GM19239 (cell line): ENCODE data around the gene DLX1.
A peak's percentile ranks its signal among the peaks of the same experiment; 100 is the strongest.

Experiments used
- DNase-seq: peaks from one replicate; pipeline ENCODE4 v3.0.0; 2011; ENCODE audit warnings: low spot score; ENCODE audit not compliant: insufficient read length
- FAIRE-seq: peaks from 2 replicates; lab custom pipeline; 2011; peaks lifted over from hg19 to GRCh38; lab: Jason Lieb, UNC

DLX1 gene

DNA sequence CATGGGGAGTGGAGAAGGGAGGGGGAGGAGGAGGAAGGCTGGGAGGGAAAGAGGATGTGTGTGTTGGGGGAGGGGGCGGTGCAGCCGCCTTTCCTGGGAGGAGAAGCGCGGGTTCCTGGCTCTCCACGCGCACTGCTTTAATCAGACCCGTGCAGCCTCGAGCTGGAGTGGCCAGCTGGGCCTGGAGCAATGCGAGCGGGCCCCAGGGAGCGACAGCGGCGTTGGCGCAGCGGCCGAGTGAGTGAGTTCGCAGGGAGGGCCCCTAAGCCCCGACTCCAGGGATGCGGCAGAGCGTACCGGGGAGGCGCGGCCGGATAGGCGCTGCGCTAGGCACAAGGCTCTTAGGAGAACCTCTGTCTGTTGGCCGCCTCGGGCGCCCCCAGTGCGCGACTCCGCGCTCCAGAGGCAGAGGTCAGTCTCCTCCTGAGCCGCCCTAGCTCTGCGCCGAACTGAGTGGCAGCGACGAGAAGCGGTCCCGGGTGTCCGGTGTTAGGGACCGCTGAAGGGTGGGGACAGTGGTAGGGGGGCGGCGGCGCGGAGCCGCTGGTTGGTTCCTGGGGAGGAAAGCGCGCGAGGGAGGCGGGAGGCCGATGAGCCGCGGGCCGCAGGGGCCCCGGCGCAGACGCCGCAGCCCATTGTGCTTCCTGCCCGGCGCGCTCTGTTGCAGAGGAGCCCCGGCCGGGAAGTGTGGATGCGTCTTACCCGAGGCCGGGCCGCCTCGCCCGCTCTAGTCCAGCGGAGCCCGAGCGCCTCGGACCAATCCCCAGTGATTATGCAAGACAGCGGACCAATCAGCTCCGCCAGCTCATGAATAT is 455 bp upstream of the DLX1 start:
- FAIRE-seq (peak; percentile 94), DNase-seq (no peak)

DNA sequence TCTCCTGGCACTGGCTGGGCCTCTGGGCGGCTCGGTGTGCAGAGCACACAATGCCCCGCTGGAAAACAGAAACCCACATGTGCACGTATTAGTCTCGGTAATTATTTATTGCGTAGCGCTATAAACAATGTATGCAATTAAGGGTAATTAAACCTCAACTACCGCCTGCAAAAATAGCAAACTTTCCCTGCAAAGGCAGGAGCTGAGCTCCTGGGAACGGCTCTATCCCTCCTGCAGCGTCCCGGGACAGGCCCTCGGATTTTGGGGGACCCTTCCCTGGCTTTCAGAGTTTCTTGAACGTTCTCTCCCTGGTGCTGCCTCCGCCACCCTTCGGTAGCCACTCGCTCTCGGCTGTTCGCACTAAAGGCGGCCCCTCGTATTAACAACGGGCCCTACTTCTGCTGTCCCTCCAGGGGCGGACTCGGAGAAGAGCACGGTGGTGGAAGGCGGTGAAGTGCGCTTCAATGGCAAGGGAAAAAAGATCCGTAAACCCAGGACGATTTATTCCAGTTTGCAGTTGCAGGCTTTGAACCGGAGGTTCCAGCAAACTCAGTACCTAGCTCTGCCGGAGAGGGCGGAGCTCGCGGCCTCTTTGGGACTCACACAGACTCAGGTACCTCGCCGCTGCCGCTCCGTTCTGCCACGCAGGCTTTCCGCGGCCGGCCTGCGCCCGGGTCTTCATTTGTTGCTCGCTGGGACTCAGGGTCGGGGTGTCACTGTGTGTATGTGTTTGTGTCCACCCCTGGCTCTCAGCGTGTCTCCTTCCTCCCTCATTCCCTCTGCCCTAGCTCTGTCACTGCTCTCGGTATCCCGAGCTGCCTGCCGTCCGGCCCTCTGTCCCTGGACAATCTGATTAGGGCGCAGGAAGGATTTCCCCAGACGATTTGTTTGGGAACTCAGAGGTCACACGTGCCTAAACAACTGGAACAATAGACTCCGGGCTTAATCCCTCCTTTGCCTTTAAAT is 1.2 kb downstream of the DLX1 start:
- FAIRE-seq, result peak; percentile 65

DNA sequence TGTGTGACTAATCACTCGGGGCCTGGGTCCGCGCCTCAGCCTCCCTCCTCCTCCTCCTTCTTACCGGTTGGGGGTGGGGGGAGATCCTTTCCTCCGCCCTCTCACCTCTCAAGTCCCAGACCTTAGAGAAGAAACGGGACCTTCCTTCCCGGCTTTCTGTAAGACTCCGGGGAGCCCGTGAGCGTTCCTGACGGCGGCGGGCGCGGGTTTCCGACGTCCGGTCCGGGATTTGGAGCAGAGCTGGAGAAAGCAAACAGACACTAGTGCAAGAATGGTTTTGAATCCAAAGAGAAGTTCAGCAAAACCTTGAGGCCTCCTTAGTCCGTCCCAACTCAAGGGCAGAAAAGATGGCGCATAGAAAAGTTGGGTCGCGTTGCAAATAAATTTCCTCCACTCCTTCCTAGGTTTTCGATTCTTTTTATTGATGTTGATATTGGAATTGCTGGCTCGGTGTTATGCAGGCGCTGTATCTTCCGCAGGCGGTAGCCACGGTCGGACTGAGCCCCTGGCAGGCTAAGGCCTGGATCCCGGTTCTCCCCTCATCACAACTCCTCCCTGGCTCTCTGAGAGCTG is 2.0 kb downstream of the DLX1 start:
- DNase-seq, result no peak
- FAIRE-seq, result no peak

More for the DNA sequence above, 1.2 kb downstream of the DLX1 start:
- no peak for DNase-seq

DNA sequence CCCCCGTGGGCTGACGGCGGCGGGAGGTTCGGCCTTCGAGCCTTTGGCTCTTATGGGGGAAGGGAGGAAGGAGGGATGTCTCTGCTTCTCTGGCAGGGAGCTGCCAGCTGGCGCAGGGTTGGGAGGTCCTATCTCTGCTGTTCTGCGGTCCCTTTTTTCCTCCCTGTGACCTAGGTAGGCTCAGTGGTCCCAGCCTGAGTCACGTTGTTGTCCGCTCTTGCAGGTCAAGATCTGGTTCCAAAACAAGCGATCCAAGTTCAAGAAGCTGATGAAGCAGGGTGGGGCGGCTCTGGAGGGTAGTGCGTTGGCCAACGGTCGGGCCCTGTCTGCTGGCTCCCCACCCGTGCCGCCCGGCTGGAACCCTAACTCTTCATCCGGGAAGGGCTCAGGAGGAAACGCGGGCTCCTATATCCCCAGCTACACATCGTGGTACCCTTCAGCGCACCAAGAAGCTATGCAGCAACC is 2.5 kb downstream of the DLX1 start:
- FAIRE-seq (no peak), DNase-seq (no peak)

DNA sequence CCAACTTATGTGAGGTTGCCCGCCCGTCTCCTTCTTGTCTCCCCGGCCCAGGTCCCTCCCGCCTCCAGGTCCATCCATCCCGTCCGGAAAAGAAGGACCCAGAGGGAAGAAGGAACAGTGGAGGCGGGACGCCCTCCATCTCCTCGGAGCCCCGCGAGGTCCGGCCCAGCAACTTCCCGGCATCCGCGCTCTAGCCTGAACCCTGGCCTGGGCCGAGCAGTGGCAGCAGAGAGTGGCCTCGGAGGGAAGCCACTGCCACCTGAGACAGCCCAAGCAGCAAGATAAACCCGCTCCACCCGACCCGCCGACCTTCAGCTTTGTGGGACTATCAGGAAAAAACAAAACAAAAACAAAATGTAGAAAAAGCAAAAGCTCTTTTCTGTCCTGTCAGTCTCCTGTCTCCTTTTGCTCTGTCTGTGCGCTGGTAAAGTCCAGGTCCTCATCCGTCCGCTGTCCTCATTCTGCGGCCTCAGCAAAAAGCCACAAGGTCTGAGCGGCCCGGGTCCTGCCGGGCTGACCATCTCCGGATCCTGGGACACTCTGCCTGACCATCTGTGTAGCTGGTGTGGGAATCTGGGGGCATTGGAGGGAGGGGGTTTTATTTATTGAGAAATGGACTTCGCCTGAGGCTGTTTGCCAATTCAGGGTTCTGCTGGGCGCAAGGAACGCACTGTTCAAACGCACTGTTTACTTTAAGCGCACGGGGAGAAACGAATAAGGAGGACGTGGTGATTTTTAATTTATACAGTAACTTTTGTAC is 3.1 kb downstream of the DLX1 start:
- DNase-seq, result no peak

DNA sequence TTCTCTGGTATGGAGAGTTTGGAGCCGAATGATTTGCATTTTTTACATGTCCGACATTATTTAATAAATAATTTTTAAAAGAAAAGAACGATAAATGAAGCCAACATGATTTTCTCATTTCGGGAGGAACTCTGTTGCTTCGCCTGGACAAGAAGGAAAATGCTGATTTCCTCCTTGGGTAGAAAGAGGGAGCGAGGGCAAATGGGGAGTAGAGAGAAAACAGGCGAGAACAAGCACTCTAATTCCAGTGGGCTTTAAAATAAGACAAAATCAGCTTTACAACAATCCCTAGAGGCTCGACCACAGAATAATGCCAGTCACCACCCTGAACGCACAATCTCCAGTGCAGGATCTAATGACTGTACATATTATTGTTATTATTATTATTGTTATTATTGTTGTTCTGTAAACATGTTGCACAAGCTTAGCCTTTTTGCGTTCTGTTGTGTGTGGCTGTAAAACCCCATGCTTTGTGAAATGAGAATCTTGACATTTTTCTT is 3.7 kb downstream of the DLX1 start:
- no peak for DNase-seq

More for the DNA sequence above, 3.1 kb downstream of the DLX1 start:
- FAIRE-seq, result no peak

DNA sequence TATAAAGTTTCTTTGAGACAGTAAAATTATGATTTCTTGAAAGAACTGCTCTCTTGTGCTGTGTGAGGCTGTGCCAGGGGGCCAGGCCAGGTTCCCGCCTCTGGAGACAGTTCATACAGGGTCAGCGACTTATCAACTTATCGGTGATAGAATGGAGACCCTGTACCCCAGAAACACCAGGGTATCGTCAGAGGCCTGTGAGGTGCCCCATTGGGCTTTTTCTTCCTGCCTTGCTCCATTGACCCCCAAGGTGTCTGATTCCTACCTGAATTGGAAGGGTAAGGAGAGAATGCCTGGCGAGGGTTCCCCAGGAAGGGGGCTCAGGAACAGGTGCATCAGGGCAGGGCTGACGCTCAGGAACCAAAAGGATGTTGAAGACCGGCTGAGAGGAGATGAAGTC is 4.3 kb downstream of the DLX1 start:
- FAIRE-seq (no peak), DNase-seq (no peak)

More for the DNA sequence above, 3.7 kb downstream of the DLX1 start:
- FAIRE-seq, result no peak

DNA sequence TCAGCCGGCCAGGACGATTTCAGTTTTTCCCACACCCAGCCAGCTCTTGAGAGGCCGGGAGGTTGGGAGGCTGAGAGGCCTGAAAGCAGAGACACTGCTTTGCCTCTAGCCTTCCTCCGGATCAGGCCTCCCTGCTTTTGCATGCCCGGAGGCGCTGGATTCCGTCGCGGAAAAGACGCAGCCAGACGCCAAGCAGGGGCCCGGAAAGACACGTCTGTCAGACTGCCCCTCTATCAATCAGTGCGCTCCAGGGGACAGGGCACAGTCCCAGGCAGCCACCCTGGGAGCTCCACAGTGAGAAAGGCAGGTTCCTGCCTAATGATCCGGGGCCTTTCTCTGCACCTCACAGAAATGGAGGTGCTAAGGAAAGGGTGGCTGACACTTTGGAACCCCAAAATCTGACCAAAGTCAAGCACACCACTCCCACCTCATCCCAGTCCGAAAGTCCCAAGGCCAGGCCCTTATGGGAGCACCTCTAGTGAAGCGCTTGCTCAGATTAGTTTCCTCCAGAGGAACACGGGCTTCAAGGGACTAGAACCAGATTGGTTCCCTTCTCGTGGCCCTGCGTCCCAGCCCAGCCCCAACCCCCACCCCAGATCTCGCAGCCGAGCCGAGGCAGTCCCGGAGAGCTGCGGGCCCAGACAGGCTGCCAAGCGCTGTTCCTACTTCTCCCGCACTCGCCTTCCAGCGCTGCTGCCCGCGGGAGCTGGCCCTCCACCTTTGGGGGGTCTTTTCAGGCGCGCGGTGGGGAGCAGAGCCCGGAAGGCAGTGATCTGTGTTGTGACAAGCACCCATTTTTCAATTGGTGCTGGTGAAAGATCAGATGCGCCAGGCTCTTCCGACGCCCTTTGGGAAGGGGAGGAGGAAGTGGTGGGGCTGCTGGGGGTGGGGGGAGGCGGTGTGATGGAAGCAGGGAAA is 5.0 kb downstream of the DLX1 start:
- FAIRE-seq (no peak), DNase-seq (no peak)

DNA sequence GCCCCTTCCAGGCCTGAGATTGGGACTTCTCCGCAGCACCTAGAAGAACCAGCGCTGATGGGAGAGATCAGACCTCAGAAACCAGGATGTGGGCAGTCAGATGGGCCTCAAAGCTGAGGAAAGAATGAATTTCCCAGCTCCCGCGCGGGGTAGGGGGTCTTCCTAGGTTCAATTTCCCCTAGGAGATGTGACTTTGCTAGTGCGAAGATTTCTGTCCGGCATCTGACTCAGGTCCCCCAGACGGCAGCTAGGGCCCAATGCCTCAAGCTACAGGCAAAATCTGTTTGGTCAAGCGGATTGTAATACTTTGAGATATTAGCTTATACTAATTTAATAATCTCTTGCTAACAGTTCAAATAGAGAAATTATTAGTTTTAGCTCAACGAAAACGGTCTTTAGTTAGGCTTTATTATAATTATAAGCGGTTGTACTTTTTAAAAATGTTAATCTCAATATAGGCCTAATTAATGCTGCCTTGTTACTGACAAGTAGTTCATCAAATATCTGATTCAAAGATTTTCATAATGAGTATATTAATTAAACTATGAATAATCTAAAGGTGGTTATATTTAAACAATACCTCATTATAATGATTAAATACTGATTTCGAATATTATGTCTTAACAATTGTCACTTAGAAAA is 5.8 kb downstream of the DLX1 start:
- FAIRE-seq, result no peak

DNA sequence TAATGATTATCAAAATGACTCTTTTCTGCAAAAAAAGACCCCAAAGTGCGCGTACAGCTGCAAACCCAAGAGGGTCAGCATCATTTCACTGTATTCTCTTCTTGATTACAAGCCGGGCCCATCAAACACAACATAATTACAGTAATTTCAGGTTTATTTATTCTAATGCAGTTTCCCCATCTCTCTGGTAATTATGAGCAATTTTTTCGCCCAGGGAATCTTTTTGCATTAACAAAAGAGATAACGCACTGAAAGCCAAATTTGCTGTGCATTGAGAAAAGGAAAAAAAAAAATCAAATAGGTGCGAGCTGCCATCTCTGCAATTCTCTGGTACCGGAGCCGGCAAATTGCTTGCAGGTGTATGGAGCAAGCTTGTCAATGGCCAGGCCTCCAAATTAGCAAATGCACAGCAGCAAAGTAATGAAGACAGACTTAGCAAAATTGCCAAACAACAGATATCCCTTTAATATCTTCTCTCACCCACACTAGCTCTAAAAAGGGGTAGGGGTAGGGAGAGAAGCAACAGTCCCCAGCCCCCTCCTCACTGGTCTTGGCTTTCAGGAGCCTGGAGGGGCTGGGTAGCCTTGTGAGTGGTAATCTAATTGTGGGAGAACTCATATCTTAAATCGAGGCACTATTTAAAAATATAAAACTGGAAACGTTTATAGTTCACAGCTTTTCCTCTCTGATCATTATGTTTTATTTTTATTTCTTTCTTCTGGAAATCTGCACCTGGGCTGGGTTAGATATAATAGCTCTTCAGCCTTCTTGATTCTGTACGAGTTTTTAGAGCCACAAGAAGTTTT is 6.7 kb downstream of the DLX1 start:
- no peak for DNase-seq

More for the DNA sequence above, 5.8 kb downstream of the DLX1 start:
- DNase-seq, result no peak

DNA sequence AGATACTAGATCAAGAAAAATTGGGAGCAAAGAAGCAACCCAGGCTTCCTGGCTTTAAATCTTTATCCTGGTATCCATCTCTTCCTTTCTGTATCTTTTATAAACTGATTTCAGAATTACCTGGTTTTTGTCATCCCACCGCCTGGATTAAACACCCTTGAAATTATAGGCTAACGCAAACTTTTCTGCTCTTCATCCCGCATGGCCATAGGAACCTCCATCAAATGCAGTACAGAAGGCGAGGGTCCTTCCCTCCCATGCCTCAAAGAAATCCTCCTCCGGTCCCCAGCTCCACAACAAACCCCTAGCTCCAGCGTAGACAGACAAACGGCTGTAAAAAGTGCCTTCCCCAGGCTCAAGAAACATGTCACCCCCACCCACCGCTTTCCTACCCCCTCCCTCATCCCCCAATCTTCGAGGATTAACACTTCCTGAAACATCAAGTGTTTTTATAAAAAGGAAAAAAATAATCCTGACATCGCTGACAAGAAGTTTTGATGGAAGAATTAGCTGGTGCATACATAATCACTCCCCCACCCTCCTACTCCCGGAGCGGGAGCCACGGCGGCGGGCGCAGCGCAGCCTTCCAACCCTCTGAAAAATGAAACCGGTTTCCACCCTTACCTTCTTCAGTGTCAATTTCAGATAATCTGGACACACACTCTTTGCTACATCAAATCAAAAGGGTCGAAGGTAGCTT is 7.6 kb downstream of the DLX1 start:
- no peak for FAIRE-seq
- no peak for DNase-seq

More for the DNA sequence above, 6.7 kb downstream of the DLX1 start:
- peak; percentile 8 for FAIRE-seq

DNA sequence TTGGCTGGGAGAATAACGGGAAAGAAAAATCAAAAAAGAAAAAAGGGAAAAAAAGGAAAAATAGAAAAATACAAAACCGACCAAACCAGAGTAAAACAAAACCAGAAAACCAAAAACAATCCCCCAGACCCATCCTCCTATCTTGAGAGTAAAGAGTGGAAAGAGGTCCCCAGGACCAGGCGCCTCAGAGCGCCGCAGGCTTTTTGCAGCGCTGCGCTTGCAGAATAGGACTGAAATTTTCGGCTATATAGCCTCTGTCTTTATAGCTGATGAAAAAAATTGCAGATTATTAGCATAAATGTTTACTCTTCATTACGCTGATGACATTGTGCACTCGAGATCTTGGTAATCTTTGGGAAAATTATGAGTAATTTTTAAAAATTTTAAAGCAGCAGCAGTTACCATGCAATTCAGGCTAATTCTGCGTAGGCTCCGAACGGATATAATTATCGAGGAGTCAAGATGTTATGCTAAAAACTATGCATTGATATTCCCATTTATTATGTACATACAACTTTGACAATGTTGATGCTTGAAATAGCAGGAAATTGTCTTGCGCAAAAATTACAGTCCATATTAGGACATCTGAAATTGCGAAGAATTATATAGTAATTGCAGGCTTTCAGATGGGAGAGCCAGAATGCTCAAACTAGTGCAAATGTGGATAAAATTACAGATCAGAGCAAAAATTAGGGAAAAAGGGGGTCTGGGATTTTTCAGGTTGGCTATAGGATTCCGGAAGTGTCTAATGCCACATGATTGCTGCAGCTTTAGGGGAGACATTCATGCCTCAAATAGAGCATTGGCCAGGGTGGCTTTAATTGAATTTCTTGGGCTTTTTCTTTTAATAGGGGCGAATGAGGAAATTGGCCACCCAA is 8.3 kb downstream of the DLX1 start:
- DNase-seq, result no peak
- no peak for FAIRE-seq

DNA sequence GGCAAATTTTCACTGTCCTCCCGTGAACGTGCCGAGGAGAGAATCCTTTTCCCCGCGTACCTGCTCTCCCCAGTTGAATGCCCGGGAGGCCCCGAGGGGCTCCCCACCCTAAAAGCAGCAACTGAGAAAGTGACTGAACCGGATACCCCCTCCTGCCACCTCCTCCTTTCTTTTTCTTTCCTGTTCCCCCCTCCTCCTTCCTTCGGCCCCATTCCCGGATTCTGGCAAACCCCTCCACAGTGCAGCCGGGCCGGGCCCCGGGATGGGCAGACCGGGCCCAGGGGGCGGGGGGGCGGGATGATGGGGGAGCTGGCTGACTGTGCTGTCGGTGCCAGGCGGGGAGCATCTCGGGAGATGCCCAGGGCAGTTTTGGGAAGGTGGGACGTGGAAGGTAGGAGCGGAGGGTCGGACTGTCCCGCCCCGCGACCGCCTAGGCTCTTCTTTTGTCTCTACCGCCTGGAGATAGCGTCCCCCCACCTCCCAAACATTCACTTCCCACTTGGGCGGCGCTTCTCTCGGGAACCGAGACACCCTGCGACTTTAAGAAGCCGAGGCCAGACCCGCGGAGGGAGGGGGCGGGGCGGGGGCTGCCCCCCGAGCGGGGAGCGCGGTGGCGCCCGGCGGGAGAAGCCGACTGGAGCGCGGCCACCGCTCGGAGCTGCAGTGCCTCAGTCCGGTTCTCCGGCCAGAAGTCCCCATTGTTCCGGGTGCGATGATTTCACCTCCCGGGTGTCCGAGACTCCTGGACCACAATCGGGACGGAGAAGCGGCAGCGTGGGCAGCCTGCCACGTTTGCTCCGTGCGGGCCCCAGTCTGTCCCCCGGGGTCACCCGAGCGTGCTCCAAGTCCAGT is 9.2 kb downstream of the DLX1 start:
- no peak for DNase-seq
- no peak for FAIRE-seq

DNA sequence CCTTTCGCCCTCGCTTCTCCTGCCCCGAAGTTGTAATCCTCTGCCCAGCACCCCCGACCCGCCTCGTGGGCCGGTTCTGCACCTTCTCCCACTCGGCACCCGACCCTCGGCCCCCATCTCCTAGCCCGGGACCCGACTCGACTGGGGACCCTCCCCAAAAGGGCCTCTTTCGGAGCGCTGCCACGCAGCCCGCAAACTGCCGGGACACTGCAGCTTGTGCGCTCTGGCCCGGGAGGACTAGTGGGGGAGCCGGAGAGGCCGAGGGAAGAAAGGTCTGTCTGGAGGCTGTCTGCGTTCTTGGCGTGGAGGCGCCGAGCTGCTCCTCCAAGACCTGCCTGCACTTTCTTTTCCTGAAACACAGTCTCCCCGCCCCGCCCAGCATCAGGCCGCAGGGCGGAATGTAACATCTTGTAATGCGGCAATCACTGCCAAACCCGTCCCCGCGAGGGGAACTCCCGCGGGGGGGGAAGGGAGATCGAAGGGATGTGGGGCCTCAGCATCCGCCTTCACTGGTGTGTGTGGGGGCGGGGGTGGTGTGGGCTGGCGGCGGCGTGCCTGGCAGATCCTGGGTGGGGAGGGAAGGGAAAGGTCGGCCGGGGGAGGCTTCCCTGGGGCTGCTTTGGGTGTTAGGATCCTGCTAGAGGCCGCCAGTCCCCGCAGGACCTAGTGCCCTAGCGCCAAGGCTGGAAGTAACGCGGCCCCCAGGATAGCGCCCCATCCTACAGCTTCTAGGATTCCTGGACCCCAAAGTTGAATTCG is 10.0 kb downstream of the DLX1 start:
- no peak for DNase-seq
- peak; percentile 23 for FAIRE-seq
